HG03108 (cell line): ENCODE data around the gene MFN2.
"Not testable (repeated sequence)": the region's sequence is repeated elsewhere in the genome, so short reads cannot be mapped to it uniquely, and the experiment has no call there.

Experiments
- ATAC-seq: cut with Tn5 transposase; IDR thresholded peaks from one replicate; pipeline ENCODE4 v1.9.1; 2021; ENCODE audit warnings: moderate library complexity; ENCODE audit not compliant: unreplicated experiment

MFN2 gene

GRCh38 chr1:11979851-11980675, at the start of gene MFN2:
Gene MFN2 (plus strand): TSS chr1:11980444. CDS start chr1:11989169, 8,725 bp downstream.
- ATAC-seq: peak; percentile 87

GRCh38 chr1:11930571-11931445, 49.4 kb upstream of the MFN2 start:
- no peak for ATAC-seq

DNA sequence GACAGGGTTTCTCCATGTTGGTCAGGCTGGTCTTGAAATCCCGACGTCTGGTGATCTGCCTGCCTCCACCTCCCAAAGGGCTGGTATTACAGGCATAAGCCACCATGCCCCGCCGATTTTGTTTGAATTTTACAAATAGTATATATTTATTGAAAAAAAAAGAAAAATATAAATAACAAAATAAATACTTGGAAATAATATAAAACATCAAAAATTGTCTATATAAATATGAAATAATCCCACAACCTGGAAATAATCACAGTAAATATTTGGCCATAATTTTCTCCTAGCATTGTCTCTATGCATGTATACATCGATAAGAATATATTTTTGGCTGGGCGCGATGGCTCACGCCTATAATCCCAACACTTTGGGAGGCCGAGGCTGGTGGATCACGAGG, 48.4 kb upstream of the MFN2 start:
- no peak for ATAC-seq

DNA sequence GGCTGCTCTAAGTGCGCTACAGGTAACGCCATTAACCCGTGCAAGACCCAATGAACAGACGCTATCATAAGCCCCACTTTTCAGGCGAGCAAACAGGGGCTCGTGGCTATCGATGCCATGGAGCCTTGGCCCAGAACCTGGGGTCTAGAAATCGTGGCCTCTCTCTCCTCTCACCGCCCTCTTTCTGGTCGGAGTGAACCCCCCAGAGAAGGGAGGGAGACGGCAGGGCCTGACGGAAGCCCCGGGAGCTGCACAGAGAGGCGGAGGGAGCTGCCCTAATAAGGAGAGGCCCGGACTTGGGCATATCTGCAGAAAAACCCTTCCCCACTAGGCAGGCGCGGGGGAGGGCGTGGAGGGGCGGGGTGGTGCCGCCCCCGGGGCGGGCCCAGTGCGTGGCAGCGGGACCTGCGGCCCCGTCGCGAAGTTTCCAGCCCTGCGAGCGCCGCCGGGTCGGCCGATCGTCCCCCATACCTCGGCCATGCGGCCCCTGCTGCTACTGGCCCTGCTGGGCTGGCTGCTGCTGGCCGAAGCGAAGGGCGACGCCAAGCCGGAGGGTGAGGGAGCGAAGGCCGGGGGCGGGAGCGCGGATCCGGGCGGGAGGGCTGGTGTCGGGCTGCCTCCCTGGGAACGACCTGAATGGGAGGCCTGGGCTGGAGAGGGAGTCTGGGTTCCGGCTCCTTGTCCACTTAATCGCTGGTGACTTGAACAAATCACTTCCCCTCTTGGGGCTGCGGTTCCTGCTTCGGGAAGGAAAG, 45.8 kb upstream of the MFN2 start, which contains the start of gene PLOD1:
PLOD1 (plus strand) TSS at position 416 of the 755 bp plus-strand sequence; CDS start at position 479, 63 bp downstream.
- ATAC-seq: peak; percentile 90

DNA sequence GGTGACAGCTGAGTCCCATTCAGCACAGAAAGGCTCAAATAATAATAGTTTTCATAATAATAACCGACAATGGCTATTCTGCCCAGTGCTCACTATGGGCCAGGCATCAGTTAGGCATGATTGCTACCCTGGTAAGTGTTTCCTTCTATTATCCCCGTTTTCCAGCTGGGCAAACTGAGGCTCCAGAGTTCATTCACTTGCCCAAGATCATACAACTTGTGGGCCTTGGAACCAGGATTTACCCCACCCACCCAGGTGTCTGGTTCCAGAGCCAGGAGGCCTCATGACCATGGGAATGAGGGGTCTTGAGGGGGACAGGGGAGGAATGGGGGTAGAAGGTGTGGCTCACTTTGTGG, 45.2 kb upstream of the MFN2 start:
- no peak for ATAC-seq

DNA sequence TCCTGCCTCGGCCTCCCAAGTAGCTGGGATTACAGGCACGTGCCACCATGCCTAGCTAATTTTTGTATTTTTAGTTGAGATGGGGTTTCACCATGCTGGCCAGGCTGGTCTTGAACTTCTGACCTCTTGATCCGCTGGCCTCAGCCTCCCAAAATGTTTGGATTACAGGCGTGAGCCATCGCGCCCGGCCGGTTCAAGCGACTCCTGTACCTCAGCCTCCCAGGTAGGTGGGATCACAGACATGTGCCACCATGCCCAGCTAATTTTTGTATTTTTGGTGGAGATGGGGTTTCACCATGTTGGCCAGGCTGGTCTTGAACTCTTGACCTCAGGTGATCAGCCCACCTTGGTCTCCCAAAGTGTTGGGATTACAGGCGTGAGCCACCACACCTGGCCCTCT, 44.5 kb upstream of the MFN2 start:
- not testable (repeated sequence) for ATAC-seq

DNA sequence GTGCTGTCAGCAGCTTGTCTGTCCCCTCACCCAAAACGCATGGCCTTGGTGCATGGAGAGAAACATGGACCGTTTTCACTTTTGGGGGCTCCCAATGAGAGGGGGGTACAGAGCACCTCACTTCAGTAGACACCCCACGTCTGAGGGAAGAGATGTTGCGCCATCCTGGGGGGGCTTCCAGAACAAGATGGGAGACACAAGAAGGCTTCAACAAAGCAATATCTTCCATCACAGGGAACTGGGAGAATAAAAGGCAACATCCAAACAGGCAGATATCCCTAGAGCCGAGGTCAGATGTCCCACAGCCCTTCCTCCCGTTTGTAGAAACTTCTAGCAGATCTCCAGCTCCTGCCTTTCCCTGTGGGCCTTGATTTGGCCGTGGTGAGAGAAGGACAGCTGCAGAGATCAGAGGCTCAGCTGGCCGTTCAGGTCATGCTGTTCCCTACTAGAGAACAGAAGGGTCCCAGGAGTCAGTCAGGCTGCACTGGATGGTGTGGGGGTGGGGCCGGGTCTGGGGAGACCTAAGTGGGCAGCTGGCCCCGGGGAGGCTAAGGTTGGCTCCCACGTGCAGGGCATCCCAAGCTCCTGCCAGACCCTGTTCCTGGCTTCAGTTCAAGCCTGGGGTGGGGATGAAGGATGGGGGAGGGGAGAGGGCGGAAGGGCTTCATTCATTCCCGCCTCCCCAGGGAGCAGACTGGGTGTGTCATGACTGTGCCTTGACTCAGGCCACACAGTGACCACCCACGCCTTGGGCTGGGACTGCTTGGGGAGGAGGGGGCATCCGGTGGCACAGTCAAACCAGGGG, 41.3 kb upstream of the MFN2 start:
- no peak for ATAC-seq

DNA sequence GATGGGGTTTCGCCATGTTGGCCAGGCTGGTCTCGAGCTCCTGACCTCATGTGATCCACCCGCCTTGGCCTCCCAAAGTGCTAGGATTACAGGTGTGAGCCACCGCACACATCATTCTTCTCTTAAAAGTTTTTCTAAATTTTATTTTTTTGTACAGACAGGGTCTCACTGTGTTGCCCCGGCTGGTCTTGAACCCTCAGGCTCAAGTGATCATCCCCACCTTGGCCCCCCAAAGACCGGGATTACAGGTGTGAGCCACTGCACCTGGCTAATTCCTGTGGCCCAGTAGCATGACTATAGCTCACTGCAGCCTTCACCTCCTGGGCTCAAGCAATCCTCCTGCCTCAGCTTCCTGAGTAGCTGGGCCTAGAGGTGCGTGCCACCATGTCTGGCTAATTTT, 40.5 kb upstream of the MFN2 start:
- not testable (repeated sequence) for ATAC-seq

DNA sequence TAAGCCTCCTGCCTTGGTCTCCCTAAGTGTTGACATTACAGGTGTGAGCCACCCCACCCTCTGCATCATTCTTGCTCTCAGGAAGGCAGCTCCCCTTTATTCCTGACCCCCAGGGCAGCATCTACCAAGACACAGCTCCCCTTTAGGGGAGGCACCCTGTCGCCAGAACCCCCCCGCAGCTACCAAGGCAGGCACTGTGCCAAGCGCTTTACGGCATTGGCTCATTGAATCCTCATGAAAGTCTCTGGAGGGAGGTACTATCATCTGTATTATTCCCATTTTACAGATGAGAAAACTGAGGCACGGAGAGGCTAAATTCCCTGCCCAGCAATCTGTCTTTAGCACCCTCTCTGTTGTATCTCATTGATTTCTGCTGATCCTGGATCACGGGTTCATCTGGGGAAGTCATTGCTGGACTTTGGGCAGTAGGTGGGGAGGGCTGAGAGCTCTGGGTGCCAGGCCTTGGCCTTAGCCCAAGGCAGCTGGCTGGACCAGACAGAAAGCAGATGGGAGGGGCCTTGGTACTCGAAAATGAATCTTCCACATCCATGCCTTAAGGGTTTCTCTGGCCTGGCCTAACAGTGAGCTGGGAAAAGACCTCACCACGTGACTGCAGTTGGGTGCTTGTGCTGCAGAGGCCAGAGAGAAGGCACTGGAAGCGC, 39.9 kb upstream of the MFN2 start:
- no peak for ATAC-seq

- no peak for ATAC-seq
Measured at GRCh38 chr1:11942280-11942679, 38.0 kb upstream of the MFN2 start.

DNA sequence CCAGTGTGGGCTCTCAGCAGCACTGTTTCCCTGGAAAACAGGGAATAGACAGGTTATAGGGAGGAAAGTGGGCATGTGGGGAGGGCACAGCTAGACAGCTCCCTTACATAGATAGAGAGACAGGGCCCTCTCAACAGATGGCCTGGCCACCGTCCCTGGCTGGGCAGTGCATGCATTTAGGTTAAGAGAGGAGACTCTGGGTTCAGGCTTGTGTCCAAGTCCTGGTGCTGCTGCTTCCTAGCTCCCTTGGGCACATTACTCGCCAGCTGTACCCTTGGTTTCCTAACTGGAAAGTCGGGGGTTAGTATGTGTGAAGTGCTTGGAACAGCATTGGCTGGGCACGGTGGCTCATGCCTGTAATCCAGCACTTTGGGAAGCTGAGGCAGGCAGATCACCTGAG, 36.6 kb upstream of the MFN2 start:
- no peak for ATAC-seq

GRCh38 chr1:11944358-11944931, 35.8 kb upstream of the MFN2 start:
- ATAC-seq: no peak

- ATAC-seq: no peak
Measured at GRCh38 chr1:11946647-11947046, 33.6 kb upstream of the MFN2 start.

DNA sequence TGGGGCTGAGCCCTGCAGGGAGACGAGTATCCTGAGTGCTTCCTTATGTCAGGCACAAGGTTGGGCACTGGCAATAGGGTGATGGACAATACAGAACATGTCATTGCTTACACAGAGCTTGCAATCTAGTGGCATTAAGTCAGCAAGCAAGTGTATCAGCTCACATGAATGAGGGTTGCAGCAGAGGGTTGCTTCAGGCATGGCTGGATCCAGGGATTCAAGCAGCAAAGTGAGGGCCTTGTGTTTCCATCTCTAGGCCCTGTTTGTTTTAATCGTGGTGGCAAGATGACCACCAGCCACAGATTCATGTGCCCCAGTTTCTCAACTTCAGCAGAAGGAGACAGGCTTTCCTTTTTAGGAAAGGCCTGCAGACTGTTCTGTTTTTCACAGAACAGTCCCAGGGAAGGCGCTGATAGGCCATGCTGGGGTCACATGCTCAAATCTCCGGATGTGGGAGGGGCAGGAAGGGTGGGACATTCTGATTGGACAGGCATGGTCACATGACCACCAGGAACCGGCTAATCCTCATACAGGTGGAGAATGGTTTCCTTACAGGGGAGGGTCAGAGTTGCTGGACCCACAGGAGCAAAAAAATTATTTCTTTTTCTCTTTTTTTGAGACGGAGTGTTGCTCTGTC, 31.3 kb upstream of the MFN2 start:
- no peak for ATAC-seq

DNA sequence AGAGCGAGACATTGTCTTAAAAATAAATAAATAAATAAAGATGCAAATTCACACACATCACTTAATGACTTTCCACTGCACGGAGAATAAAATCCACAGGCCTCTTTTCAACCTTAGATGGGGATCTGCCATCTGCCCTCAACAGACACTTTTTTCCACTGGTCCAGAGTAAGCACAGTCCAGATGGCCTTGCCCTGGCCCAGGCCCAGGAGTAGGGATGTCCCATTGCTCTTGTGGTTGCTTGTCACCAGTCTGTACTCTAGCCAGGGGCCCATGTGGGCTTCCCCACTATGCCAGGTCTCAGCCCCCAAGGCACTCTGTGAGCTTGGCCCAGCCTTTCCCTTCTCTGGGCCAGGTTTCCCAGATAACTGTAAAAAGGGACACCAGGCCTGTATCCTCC, 28.3 kb upstream of the MFN2 start:
- no peak for ATAC-seq

- ATAC-seq: no peak
Measured at GRCh38 chr1:11952455-11953109, 27.7 kb upstream of the MFN2 start.

- ATAC-seq: no peak
Measured at GRCh38 chr1:11955221-11955620, 25.0 kb upstream of the MFN2 start.

DNA sequence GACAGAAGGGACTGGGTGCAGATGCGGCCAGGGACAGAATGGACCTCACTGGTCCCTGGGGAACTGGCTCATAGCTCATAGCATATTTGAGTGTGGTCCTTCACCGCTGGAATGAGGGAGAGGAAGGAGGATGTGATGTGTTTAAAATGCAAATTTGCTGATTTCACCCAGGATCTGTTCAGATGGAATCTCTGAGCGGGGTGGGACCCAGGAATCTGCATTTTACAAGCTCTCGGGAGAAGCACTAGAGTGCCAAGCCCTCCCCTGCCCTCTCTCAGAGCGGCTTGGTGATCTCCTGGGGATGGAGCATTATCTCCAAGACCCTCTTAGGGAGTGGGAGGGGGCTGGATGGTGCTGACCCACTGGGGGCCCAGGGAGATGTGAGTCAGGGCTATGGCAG, 22.8 kb upstream of the MFN2 start:
- ATAC-seq: no peak

GRCh38 chr1:11957897-11958296, 22.3 kb upstream of the MFN2 start:
- no peak for ATAC-seq
